GM12873 (cell line): ENCODE measurements around the gene SNX9.

Experiments used
- TF ChIP-seq, protein P1 (sequence below): IDR thresholded peaks from 2 replicates; pipeline ENCODE4 v1.5.1; 2012; ENCODE audit warnings: low read depth, mild to moderate bottlenecking, moderate library complexity, low read length, control low read depth; ENCODE audit not compliant: insufficient read depth; ENCODE audit errors: missing control alignments

Gene SNX9

DNA sequence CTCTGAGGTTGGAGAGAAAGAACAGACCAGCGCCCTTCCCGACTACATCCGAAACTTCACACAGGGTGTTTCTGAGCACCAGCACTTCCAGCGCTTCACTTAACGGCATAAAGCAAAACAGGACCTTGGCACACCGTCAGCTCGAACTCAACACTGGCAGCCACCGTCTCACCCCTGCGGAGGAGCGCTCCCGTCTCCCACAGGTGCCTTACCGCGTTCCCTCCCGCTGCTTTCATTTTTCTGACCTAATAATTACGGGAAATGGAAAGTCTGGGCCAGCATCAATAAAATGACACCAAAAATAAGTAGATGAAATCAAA is 120.9 kb downstream of the SNX9 start:
- TF ChIP-seq, protein P1, sequence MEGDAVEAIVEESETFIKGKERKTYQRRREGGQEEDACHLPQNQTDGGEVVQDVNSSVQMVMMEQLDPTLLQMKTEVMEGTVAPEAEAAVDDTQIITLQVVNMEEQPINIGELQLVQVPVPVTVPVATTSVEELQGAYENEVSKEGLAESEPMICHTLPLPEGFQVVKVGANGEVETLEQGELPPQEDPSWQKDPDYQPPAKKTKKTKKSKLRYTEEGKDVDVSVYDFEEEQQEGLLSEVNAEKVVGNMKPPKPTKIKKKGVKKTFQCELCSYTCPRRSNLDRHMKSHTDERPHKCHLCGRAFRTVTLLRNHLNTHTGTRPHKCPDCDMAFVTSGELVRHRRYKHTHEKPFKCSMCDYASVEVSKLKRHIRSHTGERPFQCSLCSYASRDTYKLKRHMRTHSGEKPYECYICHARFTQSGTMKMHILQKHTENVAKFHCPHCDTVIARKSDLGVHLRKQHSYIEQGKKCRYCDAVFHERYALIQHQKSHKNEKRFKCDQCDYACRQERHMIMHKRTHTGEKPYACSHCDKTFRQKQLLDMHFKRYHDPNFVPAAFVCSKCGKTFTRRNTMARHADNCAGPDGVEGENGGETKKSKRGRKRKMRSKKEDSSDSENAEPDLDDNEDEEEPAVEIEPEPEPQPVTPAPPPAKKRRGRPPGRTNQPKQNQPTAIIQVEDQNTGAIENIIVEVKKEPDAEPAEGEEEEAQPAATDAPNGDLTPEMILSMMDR: no peak

DNA sequence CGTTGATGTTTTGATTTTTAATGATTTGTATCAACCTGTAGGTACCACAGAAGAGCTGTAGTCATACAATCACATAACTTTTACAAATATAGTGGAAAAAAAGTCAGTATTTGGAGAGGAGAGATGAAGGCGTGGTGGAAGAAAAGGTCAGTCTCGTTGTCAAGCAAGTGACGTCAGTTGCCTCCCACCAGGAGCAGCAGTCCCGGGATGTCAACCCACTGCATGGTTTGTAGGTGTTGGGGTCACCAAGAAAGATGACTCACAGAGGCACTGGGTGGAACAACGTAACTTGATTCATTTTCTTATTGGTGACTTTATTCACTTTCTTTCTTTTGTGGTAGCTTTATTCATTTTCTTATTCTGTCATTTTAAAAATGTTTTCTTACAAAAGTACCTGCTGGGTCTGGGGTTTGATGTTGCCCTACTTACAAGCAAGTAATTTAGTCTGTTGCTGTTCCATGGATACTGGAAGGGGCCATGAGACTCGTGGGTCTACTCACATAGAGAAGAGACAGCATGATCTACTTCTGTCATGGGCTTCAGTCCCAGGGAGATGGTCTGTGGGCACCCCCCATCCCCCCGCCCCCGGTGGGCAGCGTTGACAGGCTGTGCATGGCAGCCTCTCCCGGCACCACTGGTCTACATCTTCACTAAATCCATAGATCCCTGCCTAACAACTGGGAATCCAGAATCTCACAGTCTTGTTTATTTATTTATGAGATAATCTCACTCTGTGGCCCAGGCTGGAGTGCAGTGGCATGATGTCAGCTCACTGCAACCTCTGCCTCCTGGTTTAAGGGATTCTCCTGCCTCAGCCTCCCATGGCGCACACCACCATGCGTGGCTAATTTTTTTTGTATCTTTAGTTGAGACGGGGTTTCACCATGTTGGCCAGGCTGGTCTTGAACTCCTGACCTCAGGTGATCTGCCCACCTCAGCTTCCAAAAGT is 122.2 kb downstream of the SNX9 start:
- TF ChIP-seq, protein P1: no peak

DNA sequence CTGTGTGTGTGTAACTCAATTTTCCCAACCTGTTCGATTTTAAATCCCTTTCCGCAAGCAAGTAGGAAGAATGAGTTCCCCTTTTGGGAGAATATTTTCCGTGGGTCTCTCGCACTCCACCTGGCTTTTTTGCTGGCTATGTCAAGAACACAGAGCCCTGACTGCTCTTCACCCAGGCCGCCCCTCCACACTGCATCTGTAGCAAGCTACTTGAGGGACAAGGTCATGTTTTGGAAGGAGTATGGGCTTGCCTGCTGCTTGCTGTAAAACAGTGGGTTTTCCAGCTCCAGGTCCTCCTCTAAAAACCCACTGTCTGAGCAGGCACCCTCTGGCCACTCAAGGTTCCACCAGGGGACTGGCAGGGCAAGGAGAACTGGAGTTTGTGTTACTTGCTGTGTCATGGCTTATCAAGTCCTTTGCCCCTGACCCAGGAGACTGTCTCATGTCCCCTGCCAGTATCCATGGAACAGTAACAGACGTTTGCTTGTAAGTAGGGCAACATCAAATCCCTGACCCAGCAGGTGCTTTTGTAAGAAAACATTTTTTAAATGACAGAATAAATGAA is 123.1 kb downstream of the SNX9 start:
- TF ChIP-seq, protein P1: no peak

DNA sequence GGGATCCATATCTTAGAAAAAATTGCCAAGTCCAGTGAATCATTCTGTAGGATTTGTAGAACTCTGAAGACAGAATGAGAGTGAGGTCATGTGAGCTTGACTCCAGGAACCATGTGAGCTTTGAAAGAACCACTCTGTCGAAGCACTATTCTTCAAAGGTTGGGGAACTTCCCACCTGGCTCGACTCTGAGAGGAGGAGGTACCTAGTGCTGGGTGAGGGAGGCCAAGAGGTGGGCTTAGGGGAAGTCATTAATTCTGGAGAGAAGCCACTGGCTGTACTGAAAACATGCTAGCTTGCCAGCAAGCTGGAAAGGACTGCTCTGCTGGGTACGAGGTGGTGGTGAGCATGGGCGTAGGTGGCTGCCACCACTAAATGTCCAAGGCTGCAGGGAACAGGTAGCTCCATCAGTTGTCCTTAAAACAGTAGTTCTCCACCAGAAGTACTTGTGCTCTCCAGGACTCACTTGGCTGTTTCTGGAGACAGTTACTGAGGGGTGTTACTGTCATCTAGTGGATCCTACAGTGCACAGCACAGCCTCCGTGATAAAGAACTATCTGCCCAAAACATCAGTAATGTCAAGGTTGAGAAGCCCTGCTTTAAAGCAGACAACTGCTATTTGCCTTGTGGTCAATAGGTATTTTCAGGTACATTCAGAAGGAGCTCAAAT is 124.0 kb downstream of the SNX9 start:
- TF ChIP-seq, protein P1: peak; percentile 82

DNA sequence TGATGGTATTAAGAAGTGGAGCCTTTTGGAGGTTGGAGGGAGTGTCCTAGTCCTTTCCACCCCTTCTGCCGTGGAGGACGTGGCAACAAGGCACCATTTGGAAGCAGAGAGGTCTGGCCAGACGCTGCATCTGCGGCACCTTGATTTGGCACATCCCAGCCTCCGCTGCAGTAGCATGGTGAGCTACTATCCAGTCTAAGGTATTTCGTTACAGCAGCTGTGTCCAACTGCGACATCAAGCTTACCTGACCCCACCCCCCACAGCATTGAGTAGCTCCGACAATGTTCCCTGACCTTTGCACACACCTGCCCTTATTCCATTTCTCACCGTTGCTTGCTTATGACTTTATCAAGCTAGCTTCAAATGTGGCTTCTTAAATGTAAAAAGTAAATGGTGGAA is 128.8 kb downstream of the SNX9 start:
- TF ChIP-seq, protein P1: no peak

DNA sequence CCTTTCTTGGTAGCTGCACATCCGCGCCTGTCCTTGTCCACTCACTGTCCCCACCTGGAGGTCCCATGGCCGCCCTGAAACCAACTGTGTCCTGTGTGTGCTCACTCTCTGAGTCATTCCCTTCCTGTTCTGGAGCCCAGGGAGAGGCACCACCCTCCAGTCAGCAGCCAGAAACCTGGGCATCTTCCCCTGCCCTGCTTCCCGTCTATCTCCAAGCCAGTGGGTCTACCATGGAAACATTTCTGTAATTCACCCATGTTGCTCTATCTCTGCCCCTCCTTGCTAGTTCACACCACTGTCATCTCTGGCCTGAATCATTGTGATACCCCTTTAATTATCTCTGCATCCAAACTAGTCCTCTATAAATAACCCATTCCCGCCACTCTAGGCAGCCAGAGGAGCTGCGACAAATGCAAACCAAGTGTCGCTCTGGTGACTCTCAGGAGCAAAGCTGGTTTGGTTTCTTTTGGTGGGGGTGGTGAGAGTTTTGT is 129.9 kb downstream of the SNX9 start:
- TF ChIP-seq, protein P1: no peak

DNA sequence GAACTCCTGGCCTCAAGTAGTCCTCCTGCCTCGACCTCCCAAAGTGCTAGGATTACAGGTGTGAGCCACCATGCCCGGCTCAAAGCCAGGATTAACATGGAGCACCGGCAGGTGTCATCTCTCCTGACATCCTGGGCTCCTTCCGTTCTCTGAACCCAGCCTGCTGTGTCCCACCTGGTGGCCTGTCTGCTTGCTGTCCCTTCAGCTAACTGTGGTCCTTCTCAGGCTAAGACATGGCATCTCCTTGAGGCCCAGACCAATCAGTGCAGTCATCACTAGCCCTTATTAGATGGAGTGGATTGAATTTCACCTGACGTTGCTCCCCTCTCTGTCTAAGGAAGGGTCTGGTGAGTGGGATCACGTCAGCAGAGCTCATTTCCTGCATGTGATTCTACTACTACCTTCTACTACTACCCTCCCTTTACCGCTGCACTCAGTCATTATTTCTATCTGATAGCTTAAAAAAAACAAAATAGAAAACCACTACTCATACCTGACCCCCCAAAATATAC is 130.6 kb downstream of the SNX9 start:
- TF ChIP-seq, protein P1: no peak
